GM13976 (cell line): ENCODE data around the gene KIAA0753.

Experiments
- DNase-seq: peaks from one replicate; pipeline ENCODE4 v3.0.0; 2012; ENCODE audit warnings: low spot score
- in situ Hi-C: fragments of 300-500 bp; cut with MboI; formaldehyde crosslinking; loops from one replicate; pipeline ENCODE4 v1.12.0; 2022; ENCODE audit warnings: low sequenced_read_pairs, mixed read lengths, inconsistent platforms; ENCODE audit not compliant: unreplicated experiment
- TF ChIP-seq, protein P1 (sequence below): IDR thresholded peaks from 2 replicates; pipeline ENCODE4 v1.5.1; 2012; ENCODE audit warnings: borderline replicate concordance, mild to moderate bottlenecking; ENCODE audit not compliant: insufficient read depth; ENCODE audit errors: extremely low read depth, missing control alignments, control extremely low read depth

KIAA0753 gene

DNA sequence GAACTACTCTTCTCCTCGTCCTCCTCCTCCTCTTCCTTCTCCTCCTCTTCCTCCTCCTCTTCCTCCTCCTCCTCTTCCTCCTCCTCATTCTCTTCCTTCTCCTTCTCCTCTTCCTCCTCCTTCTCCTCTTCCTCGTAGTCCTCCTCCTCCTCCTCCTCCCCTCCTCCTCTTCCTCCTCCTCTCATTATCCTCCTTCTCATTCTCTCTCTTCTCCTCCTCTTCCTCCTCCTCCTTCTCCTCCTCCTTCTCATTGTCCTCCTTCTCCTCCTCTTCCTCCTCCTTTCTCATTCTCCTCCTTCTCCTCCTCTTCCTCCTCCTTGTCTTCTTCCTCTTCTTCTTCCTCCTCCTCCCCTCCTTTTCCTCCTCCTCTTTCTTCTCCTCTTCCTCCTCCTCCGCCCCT is 80.0 kb downstream of the KIAA0753 start:
- no peak for DNase-seq
- TF ChIP-seq, protein P1, sequence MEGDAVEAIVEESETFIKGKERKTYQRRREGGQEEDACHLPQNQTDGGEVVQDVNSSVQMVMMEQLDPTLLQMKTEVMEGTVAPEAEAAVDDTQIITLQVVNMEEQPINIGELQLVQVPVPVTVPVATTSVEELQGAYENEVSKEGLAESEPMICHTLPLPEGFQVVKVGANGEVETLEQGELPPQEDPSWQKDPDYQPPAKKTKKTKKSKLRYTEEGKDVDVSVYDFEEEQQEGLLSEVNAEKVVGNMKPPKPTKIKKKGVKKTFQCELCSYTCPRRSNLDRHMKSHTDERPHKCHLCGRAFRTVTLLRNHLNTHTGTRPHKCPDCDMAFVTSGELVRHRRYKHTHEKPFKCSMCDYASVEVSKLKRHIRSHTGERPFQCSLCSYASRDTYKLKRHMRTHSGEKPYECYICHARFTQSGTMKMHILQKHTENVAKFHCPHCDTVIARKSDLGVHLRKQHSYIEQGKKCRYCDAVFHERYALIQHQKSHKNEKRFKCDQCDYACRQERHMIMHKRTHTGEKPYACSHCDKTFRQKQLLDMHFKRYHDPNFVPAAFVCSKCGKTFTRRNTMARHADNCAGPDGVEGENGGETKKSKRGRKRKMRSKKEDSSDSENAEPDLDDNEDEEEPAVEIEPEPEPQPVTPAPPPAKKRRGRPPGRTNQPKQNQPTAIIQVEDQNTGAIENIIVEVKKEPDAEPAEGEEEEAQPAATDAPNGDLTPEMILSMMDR = no peak
- in situ Hi-C loops = no loop called here

DNA sequence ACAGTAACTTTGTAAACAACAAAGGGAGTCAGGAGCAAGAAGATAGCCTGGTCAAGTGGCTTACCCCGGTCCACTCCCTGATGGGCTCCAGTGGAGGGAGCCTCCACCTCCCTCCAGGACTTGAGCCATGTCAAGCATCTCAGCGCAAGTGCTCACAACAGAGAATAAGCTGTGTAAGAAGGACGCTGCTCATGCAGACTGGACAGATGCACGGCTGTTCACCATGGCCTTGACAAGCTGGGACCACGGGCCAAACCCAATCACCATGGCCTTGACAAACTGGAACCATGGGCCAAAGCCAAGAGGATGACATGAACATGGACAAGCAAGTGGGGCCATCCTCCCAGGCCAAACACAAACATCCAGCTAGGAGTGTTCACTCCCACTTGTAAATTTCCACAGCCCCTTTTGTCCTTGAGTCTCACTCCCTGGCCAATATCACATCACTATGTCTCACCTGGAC is 80.7 kb downstream of the KIAA0753 start:
- TF ChIP-seq, protein P1 = no peak
- in situ Hi-C loops = no loop called here
- no peak for DNase-seq

DNA sequence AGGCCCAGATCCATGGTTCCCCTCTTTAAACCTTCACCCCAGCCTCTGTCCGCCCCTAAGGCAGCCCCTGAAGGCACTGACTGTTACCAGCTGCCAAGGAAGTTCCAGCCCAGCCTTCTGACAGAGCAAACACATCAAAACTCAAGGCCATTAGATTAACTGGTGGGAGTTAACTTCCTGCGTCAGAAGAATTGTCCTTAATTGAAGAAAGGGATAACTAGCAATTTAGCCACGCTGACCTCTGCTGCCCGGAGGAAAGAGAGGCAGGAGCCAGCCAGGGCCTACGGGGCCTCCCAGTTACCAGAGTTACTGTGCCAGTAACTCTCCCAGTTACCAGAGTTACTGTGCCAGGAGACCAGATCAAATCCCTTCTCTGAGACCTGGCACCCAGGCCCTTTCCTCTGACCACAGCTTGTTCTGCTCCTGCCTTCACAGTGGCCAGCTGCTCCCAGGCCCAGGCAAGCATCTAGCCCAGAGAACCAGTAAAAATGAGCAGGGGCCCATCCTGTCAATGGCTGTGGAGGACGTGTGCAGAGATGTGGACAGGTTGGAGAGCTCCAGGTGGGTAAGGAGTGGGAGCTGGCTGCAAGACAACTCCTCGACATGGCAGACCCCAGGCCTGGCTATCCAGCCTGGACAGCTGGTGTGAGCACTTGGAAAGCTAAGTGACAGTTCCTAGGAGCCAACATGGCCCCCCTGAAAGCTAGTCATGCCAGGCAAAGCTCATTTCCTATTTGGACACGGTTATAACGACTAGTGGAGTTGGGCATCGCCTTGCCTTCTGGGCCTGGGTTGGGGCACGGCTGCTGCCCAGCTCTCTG is 81.4 kb downstream of the KIAA0753 start:
- TF ChIP-seq, protein P1 = no peak
- DNase-seq = no peak
- in situ Hi-C loops = no loop called here

DNA sequence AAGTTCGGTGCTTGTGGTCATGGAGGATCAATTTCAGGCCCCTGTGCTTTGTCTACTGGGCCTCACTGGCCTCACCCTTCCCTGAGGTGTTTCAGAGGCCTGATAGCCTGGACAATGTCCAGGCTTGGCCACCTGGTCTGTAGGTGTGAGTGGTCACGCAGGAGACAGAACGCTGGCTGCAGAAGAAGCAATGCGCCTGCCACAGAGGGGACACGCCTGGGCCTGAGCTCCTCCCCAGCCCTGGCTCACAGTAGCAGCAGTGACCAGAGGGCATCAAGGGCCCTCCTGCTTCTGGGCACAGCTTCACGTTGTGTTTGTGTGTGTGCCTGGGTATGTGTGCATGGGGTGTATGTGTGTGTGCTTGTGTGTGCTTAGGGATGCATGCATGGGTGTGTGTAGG is 82.2 kb downstream of the KIAA0753 start:
- in situ Hi-C loops = no loop called here
- no peak for DNase-seq
- TF ChIP-seq, protein P1 = no peak

DNA sequence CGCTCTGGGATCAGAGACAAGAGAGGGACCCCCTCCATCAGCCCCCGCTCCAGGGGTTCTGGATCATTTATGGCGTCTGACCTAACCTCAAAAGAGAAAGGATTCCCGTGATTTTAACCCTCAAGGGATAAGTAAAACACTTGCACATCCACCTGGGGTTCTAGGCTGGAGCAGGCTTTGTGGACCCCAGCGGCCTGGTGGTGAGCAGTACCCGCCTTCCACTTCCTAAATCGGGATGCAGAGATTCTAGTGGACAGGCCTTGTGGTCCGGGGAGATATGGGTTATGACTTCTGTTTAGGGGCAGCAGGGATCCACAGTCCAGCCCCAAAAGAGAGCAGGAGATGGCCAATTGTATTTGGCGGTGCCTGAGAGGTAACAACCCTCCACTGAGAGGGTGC is 83.5 kb downstream of the KIAA0753 start:
- TF ChIP-seq, protein P1 = no peak
- in situ Hi-C loops = no loop called here

DNA sequence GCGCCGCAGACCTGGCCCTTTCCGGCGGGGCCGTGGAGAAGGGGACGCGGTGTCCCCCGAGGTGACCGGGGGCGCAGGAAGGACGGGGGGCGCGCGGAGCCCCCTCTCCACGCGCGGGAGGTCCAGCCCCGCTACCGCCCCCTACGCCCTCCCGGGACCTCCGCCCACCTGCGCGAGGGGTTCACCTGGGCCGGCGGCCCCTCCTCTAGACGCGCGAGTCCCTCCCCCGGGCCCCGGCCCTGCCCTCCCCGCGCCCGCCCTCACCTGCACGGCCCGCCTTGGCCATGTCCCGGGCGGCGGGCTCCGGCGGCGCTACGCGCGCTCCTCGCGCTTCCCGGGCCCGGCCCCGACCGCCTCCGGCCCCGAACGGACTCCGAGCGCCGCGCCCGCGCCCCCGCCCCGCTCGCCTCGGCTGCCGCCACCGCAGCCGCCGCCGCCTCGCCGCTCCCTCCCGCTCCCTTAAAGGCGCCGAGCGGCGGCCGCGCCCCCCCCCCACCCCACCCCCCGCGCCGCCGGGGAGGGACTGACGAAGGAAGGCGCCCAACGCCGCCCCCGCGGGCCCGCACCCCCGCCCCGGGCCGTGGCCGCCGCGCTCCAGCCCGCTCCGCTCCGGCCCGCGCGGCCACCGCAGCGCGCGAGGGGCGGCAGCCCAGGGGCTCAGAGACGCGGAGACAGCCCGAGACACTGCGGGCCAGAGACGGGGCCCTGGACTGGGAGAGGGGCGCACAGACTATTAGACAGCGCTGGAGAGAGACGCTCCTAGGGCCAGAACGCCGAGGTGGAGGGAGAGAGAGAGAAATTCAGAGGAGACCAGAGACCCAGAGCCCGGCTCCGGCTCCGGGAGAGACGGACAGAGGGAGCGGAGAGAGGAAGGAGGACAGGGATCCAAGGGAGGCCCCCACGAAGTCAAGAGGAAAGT is 84.1 kb downstream of the KIAA0753 start, which contains the start of gene PITPNM3:
Gene PITPNM3 (minus strand): TSS at position 435 of the 919 bp plus-strand sequence. CDS start 149 bp downstream, at position 286.
- in situ Hi-C loops = no loop called here
- TF ChIP-seq, protein P1 = no peak
- peak; percentile 56 for DNase-seq

More for the DNA sequence above, 83.5 kb downstream of the KIAA0753 start:
- DNase-seq = no peak
